Muscle layer of duodenum (tissue), 2 donors: ENCODE measurements around the gene C8G.

Experiments used
- H3K27ac ChIP-seq: one replicate; pipeline ENCODE4 v1.7.0; 2013; ENCODE audit warnings: mild to moderate bottlenecking, low read length
- H3K27me3 ChIP-seq: one replicate; pipeline ENCODE4 v1.7.0; 2013; ENCODE audit warnings: low read depth, mild to moderate bottlenecking, control low read depth, low read length
- H3K36me3 ChIP-seq, 2 donors: one replicate each; pipeline ENCODE4 v1.7.0; 2013; ENCODE audit warnings: low read length in 2 of 2, control low read depth in 1 of 2, mild to moderate bottlenecking in 1 of 2; ENCODE audit not compliant: insufficient read depth in 2 of 2, control insufficient read depth in 1 of 2
- H3K4me1 ChIP-seq, 2 donors: one replicate each; pipeline ENCODE4 v1.7.0; 2013; ENCODE audit warnings: low read length in 2 of 2, mild to moderate bottlenecking in 2 of 2, control low read depth in 1 of 2, moderate library complexity in 1 of 2; ENCODE audit not compliant: insufficient read depth in 2 of 2, control insufficient read depth in 1 of 2
- H3K4me3 ChIP-seq, 2 donors: one replicate each; pipeline ENCODE4 v1.7.0; 2013; ENCODE audit warnings: low read length in 2 of 2, low read depth in 1 of 2, mild to moderate bottlenecking in 1 of 2
- H3K9me3 ChIP-seq, 2 donors: one replicate each; pipeline ENCODE4 v1.7.0; 2013; ENCODE audit warnings: low read length in 2 of 2, control low read depth in 1 of 2, mild to moderate bottlenecking in 1 of 2; ENCODE audit not compliant: control insufficient read depth in 1 of 2
- donor health status: healthy.

Gene C8G

GRCh38 chr9:136958473-136958872, 13.4 kb downstream of the C8G start:
- H3K27ac ChIP-seq: no peak overlapping the region
- H3K4me1 ChIP-seq: peaks cover 0 to 4% of the 10 kb centered on the region in 2 donors
- H3K27me3 ChIP-seq: no peaks in the 10 kb centered on the region
- H3K4me3 ChIP-seq: no peak overlapping the region
- no peaks in the 10 kb centered on the region for H3K36me3 ChIP-seq
- H3K9me3 ChIP-seq: no peaks in the 10 kb centered on the region

GRCh38 chr9:136958898-136959850, 14.1 kb downstream of the C8G start:
- Histone ChIP-seq H3K4me3 (no peak overlapping the region), H3K4me1 (peaks cover 0 to 4% of the 10 kb centered on the region in 2 donors), H3K27me3 (no peaks in the 10 kb centered on the region), H3K36me3 (no peaks in the 10 kb centered on the region), H3K27ac (no peak overlapping the region), H3K9me3 (no peaks in the 10 kb centered on the region)

GRCh38 chr9:136960212-136960937, 15.3 kb downstream of the C8G start:
- Histone ChIP-seq H3K4me3 (no peak overlapping the region), H3K36me3 (no peaks in the 10 kb centered on the region), H3K27ac (no peak overlapping the region), H3K4me1 (peaks cover 0 to 4% of the 10 kb centered on the region in 2 donors), H3K9me3 (no peaks in the 10 kb centered on the region), H3K27me3 (no peaks in the 10 kb centered on the region)

GRCh38 chr9:136960938-136961275, 15.9 kb downstream of the C8G start:
- Histone ChIP-seq H3K27me3 (no peaks in the 10 kb centered on the region), H3K27ac (no peak overlapping the region), H3K9me3 (no peaks in the 10 kb centered on the region), H3K4me1 (peaks cover 0 to 6% of the 10 kb centered on the region in 2 donors), H3K4me3 (no peak overlapping the region), H3K36me3 (no peaks in the 10 kb centered on the region)

- H3K4me3 ChIP-seq: no peak overlapping the region
- peaks cover 0 to 10% of the 10 kb centered on the region in 2 donors for H3K4me1 ChIP-seq
- no peak overlapping the region for H3K27ac ChIP-seq
- H3K27me3 ChIP-seq: no peaks in the 10 kb centered on the region
- H3K9me3 ChIP-seq: no peaks in the 10 kb centered on the region
- no peaks in the 10 kb centered on the region for H3K36me3 ChIP-seq
Observed at GRCh38 chr9:136961279-136962065, 16.4 kb downstream of the C8G start.

GRCh38 chr9:136962163-136962562, 17.1 kb downstream of the C8G start:
- no peaks in the 10 kb centered on the region for H3K27me3 ChIP-seq
- H3K4me1 ChIP-seq: peaks cover 0 to 10% of the 10 kb centered on the region in 2 donors
- H3K9me3 ChIP-seq: no peaks in the 10 kb centered on the region
- no peaks in the 10 kb centered on the region for H3K36me3 ChIP-seq
- no peak overlapping the region for H3K4me3 ChIP-seq
- H3K27ac ChIP-seq: no peak overlapping the region

- Histone ChIP-seq H3K4me3 (no peak overlapping the region), H3K36me3 (no peaks in the 10 kb centered on the region), H3K27me3 (no peaks in the 10 kb centered on the region), H3K9me3 (no peaks in the 10 kb centered on the region), H3K4me1 (peaks cover 0 to 10% of the 10 kb centered on the region in 2 donors), H3K27ac (no peak overlapping the region)
Observed at GRCh38 chr9:136962701-136963248, 17.7 kb downstream of the C8G start.

- Histone ChIP-seq H3K4me1 (peaks cover 0 to 10% of the 10 kb centered on the region in 2 donors), H3K9me3 (no peaks in the 10 kb centered on the region), H3K27ac (no peak overlapping the region), H3K27me3 (no peaks in the 10 kb centered on the region), H3K36me3 (no peaks in the 10 kb centered on the region), H3K4me3 (no peak overlapping the region)
Observed at GRCh38 chr9:136963341-136963740, 18.3 kb downstream of the C8G start.

GRCh38 chr9:136963751-136964150, 18.7 kb downstream of the C8G start:
- no peaks in the 10 kb centered on the region for H3K27me3 ChIP-seq
- peaks cover 0 to 10% of the 10 kb centered on the region in 2 donors for H3K4me1 ChIP-seq
- H3K36me3 ChIP-seq: no peaks in the 10 kb centered on the region
- H3K4me3 ChIP-seq: no peak overlapping the region
- no peaks in the 10 kb centered on the region for H3K9me3 ChIP-seq
- no peak overlapping the region for H3K27ac ChIP-seq

- no peaks in the 10 kb centered on the region for H3K9me3 ChIP-seq
- peaks cover 0 to 10% of the 10 kb centered on the region in 2 donors for H3K4me1 ChIP-seq
- no peak overlapping the region for H3K4me3 ChIP-seq
- H3K27ac ChIP-seq: no peak overlapping the region
- no peaks in the 10 kb centered on the region for H3K36me3 ChIP-seq
- no peaks in the 10 kb centered on the region for H3K27me3 ChIP-seq
Observed at GRCh38 chr9:136964171-136964689, 19.2 kb downstream of the C8G start.
